Chondrocyte (in vitro differentiated cells): ENCODE measurements around the gene DNAH7. TPM values are rescaled to one million over a fixed set of nuclear protein-coding genes. Genes with fewer than 3 reads are reported as not detected.

Experiments
- DNase-seq: peaks from one replicate; pipeline ENCODE4 v3.0.0; 2021; ENCODE audit warnings: mixed read lengths, low spot score
- H3K27ac Mint-ChIP-seq: one replicate; pipeline ENCODE4 v1.8.0; 2021; ENCODE audit warnings: mild to moderate bottlenecking, moderate library complexity, mixed read lengths; ENCODE audit not compliant: unreplicated experiment
- H3K27me3 Mint-ChIP-seq: 2 replicates; pipeline ENCODE4 v1.8.0; 2021; ENCODE audit warnings: low read depth, mixed read lengths
- H3K36me3 Mint-ChIP-seq: 2 replicates; pipeline ENCODE4 v1.8.0; 2021; ENCODE audit warnings: low read depth, mixed read lengths
- H3K4me1 Mint-ChIP-seq: 2 replicates; pipeline ENCODE4 v1.8.0; 2021; ENCODE audit warnings: low read depth, mild to moderate bottlenecking, mixed read lengths
- H3K4me3 Mint-ChIP-seq: one replicate; pipeline ENCODE4 v1.8.0; 2021; ENCODE audit warnings: mild to moderate bottlenecking, moderate library complexity, mixed read lengths; ENCODE audit not compliant: unreplicated experiment
- H3K9me3 Mint-ChIP-seq: 2 replicates; pipeline ENCODE4 v1.8.0; 2021; ENCODE audit warnings: low read depth, mixed read lengths
- CTCF ChIP-seq: fragments of 200-600 bp; sonication (generic); IDR thresholded peaks from 2 replicates; pipeline ENCODE4 v1.5.0; 2021; ENCODE audit warnings: antibody characterized with exemption, mild to moderate bottlenecking, moderate library complexity
- total RNA-seq: library from RNA; stranded (reverse); gene quantifications from 3 replicates; pipeline ENCODE4 v1.2.1, GENCODE V29; 2021

DNAH7 gene
- total RNA-seq, 1 donor from 2014 or later, result 0.20 TPM

GRCh38 chr2:195706161-195706900, 362.3 kb downstream of the DNAH7 start:
- DNase-seq, result no peak
- no peak for TF ChIP-seq CTCF
- Mint-ChIP-seq H3K27ac (peak overlapping the region; percentile 79), H3K27me3 (no peaks in the 10 kb centered on the region), H3K4me3 (peak overlapping the region; percentile 31), H3K36me3 (peaks cover 5% of the 10 kb centered on the region), H3K4me1 (peaks cover 32% of the 10 kb centered on the region), H3K9me3 (peaks cover 5% of the 10 kb centered on the region)

GRCh38 chr2:195700480-195700879, 368.2 kb downstream of the DNAH7 start:
- H3K4me1 Mint-ChIP-seq, result peaks cover 5% of the 10 kb centered on the region
- no peak for DNase-seq
- no peak overlapping the region for H3K4me3 Mint-ChIP-seq
- no peaks in the 10 kb centered on the region for H3K27me3 Mint-ChIP-seq
- peaks cover 17% of the 10 kb centered on the region for H3K9me3 Mint-ChIP-seq
- peaks cover 10% of the 10 kb centered on the region for H3K36me3 Mint-ChIP-seq
- no peak overlapping the region for H3K27ac Mint-ChIP-seq
- TF ChIP-seq CTCF, result no peak

GRCh38 chr2:195697681-195698220, 370.9 kb downstream of the DNAH7 start:
- Mint-ChIP-seq H3K4me3 (no peak overlapping the region), H3K4me1 (peaks cover 9% of the 10 kb centered on the region), H3K27ac (no peak overlapping the region), H3K36me3 (peaks cover 13% of the 10 kb centered on the region), H3K27me3 (no peaks in the 10 kb centered on the region), H3K9me3 (peaks cover 21% of the 10 kb centered on the region)
- DNase-seq, result no peak
- TF ChIP-seq CTCF, result no peak

GRCh38 chr2:195696012-195696411, 372.6 kb downstream of the DNAH7 start:
- TF ChIP-seq CTCF, result no peak
- no peak for DNase-seq
- H3K27me3 Mint-ChIP-seq, result no peaks in the 10 kb centered on the region
- peaks cover 20% of the 10 kb centered on the region for H3K36me3 Mint-ChIP-seq
- peaks cover 9% of the 10 kb centered on the region for H3K4me1 Mint-ChIP-seq
- H3K9me3 Mint-ChIP-seq, result peaks cover 23% of the 10 kb centered on the region
- no peak overlapping the region for H3K27ac Mint-ChIP-seq
- H3K4me3 Mint-ChIP-seq, result no peak overlapping the region

- Mint-ChIP-seq H3K27ac (no peak overlapping the region), H3K4me1 (peaks cover 9% of the 10 kb centered on the region), H3K27me3 (no peaks in the 10 kb centered on the region), H3K4me3 (no peak overlapping the region), H3K9me3 (peaks cover 25% of the 10 kb centered on the region), H3K36me3 (peaks cover 19% of the 10 kb centered on the region)
- no peak for DNase-seq
- no peak for TF ChIP-seq CTCF
Measured at GRCh38 chr2:195695002-195695631, 373.5 kb downstream of the DNAH7 start.
